ENCODE results near the gene CERS2.
A peak's percentile ranks its signal among the peaks of the same experiment; 100 is the strongest.

Gene CERS2

GRCh38 chr1:150997949-150998348 lies 23.3 kb upstream of the CERS2 start:
- no peak for FAIRE-seq
- DNase-seq (ENCODE audit: low spot score) = no peak

- FAIRE-seq = no peak
- no peak for DNase-seq (ENCODE audit: low spot score)
Measured at GRCh38 chr1:150997126-150997872, 22.7 kb upstream of the CERS2 start.

GRCh38 chr1:150995896-150996295 lies 21.3 kb upstream of the CERS2 start:
- DNase-seq (ENCODE audit: low spot score) (no peak), FAIRE-seq (no peak)

GRCh38 chr1:150995460-150995859 lies 20.8 kb upstream of the CERS2 start:
- FAIRE-seq (no peak), DNase-seq (ENCODE audit: low spot score) (no peak)

- DNase-seq (ENCODE audit: low spot score) (no peak), FAIRE-seq (no peak)
Measured at GRCh38 chr1:150994248-150994647, 19.6 kb upstream of the CERS2 start.

GRCh38 chr1:150992626-150993025 lies 18.0 kb upstream of the CERS2 start:
- FAIRE-seq (no peak), DNase-seq (ENCODE audit: low spot score) (no peak)

GRCh38 chr1:150987924-150988323 lies 13.3 kb upstream of the CERS2 start:
- no peak for DNase-seq (ENCODE audit: low spot score)
- no peak for FAIRE-seq

- no peak for FAIRE-seq
- DNase-seq (ENCODE audit: low spot score) = no peak
Measured at GRCh38 chr1:150985179-150985825, 10.7 kb upstream of the CERS2 start.

- DNase-seq (ENCODE audit: low spot score) = peak; percentile 31
- no peak for FAIRE-seq
Measured at GRCh38 chr1:150981805-150982712, 7.4 kb upstream of the CERS2 start, which contains the start of gene ANXA9. ANXA9 (plus strand) TSS chr1:150982292; CDS start chr1:150983106, 814 bp downstream.

GRCh38 chr1:150981177-150981804 lies 6.7 kb upstream of the CERS2 start:
- DNase-seq (ENCODE audit: low spot score) = no peak
- FAIRE-seq = no peak

- peak; percentile 73 for DNase-seq (ENCODE audit: low spot score)
- FAIRE-seq = peak; percentile 75
Measured at GRCh38 chr1:150979092-150980056, 4.7 kb upstream of the CERS2 start.

GRCh38 chr1:150976879-150977694 lies 2.5 kb upstream of the CERS2 start:
- DNase-seq (ENCODE audit: low spot score) = peak; percentile 90
- peak; percentile 81 for FAIRE-seq

GRCh38 chr1:150976401-150976821 lies 1.8 kb upstream of the CERS2 start:
- DNase-seq (ENCODE audit: low spot score) (no peak), FAIRE-seq (no peak)

- DNase-seq (ENCODE audit: low spot score) (no peak), FAIRE-seq (no peak)
Measured at GRCh38 chr1:150973836-150974579, 627 bp downstream of the CERS2 start.

GRCh38 chr1:150973258-150973835 lies 1.3 kb downstream of the CERS2 start:
- no peak for FAIRE-seq
- DNase-seq (ENCODE audit: low spot score) = no peak

- FAIRE-seq (no peak), DNase-seq (ENCODE audit: low spot score) (no peak)
Measured at GRCh38 chr1:150972417-150972940, 2.2 kb downstream of the CERS2 start.

GRCh38 chr1:150971583-150972416 lies 2.8 kb downstream of the CERS2 start:
- FAIRE-seq = no peak
- no peak for DNase-seq (ENCODE audit: low spot score)
